ENCODE results near the gene STYXL2. TPM values are rescaled to one million over a fixed set of nuclear protein-coding genes. Genes with fewer than 3 reads are reported as not detected.

Gene STYXL2
- total and polyA plus RNA-seq, 2 experiments from 2014 or later, result 0.17 to 0.40 TPM

DNA sequence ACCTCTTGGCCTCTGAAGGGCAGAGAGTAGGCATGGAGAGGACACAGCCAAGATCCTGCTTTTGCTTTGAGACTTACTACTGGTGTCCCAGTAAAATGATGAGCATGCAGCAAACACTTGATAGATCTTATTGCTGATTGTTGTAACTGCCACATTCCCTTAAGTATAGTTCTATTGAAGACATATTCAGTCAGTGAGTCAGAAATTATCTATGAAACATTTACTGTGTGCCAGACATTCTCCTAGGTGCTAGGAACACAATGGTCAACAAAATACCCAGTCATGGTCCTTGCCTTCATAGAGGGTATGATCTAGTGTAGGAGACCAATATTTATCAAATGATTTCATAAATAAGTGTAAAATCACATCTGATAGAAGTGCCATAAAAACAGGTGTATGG, 13.6 kb downstream of the STYXL2 start (continued):
- TF ChIP-seq, protein P1, sequence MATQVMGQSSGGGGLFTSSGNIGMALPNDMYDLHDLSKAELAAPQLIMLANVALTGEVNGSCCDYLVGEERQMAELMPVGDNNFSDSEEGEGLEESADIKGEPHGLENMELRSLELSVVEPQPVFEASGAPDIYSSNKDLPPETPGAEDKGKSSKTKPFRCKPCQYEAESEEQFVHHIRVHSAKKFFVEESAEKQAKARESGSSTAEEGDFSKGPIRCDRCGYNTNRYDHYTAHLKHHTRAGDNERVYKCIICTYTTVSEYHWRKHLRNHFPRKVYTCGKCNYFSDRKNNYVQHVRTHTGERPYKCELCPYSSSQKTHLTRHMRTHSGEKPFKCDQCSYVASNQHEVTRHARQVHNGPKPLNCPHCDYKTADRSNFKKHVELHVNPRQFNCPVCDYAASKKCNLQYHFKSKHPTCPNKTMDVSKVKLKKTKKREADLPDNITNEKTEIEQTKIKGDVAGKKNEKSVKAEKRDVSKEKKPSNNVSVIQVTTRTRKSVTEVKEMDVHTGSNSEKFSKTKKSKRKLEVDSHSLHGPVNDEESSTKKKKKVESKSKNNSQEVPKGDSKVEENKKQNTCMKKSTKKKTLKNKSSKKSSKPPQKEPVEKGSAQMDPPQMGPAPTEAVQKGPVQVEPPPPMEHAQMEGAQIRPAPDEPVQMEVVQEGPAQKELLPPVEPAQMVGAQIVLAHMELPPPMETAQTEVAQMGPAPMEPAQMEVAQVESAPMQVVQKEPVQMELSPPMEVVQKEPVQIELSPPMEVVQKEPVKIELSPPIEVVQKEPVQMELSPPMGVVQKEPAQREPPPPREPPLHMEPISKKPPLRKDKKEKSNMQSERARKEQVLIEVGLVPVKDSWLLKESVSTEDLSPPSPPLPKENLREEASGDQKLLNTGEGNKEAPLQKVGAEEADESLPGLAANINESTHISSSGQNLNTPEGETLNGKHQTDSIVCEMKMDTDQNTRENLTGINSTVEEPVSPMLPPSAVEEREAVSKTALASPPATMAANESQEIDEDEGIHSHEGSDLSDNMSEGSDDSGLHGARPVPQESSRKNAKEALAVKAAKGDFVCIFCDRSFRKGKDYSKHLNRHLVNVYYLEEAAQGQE (IDR thresholded peaks at IDR 0.05; ENCODE audit: unreplicated experiment), result no peak
- TF ChIP-seq POLR2AphosphoS5 (IDR thresholded peaks at IDR 0.05; ENCODE audit: low read depth), result no peak

DNA sequence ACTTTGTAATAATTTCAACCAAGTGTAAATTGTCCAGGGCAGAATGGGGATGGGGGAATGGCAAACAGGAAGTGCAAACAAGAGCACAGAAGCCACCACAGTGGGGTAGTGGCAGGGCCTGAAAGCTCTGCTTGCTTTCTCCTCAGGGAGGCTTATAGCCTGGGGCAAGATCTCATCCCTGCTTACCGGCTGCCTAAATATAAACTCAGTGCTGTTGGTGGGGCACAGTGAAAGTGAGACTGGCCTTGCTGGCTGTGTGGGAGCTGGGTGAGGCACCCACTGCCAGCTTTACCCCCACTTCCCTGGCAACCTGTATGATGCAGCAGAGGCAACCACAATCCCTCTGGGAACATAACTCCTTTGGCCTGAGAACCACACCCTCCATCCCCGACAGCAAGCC, 15.2 kb downstream of the STYXL2 start:
- H3K27me3 ChIP-seq (ENCODE audit: insufficient read depth), result no peaks in the 10 kb centered on the region
- no peak overlapping the region for H3K4me2 ChIP-seq
- no peaks in the 10 kb centered on the region for H4K20me1 ChIP-seq (replicated peaks; ENCODE audit: insufficient read depth)
- H3K79me2 ChIP-seq (replicated peaks; ENCODE audit: insufficient read depth), result no peaks in the 10 kb centered on the region
- Mint-ChIP-seq H3K27me3 (ENCODE audit: insufficient read depth, low read depth, poor library complexity) (peaks cover 7% of the 10 kb centered on the region), H3K27ac (no peak overlapping the region), H3K36me3 (ENCODE audit: low read depth) (no peaks in the 10 kb centered on the region), H3K4me3 (no peak overlapping the region), H3K4me1 (peaks cover 30% of the 10 kb centered on the region), H3K9me3 (no peaks in the 10 kb centered on the region; the same call in 2 of the 3 replicates)
- ATAC-seq (peak; percentile 35; the same call in 2 of the 3 replicates), DNase-seq (ENCODE audit: low spot score) (no peak)
- no peak overlapping the region for H3K27ac ChIP-seq (ENCODE audit: low read depth)
- peak overlapping the region; percentile 72; the same call in 1 of the 2 replicates for H2AFZ ChIP-seq
- H3K4me3 ChIP-seq, result no peak overlapping the region
- H3F3A ChIP-seq (replicated peaks; ENCODE audit: low read depth), result no peaks in the 10 kb centered on the region
- H3K9me2 ChIP-seq (ENCODE audit: insufficient read depth), result peaks cover 18% of the 10 kb centered on the region; the same call in 1 of the 2 replicates
- peaks cover 16% of the 10 kb centered on the region for H3K4me1 ChIP-seq (ENCODE audit: insufficient read depth)
- H3K36me3 ChIP-seq (ENCODE audit: insufficient read depth), result 0 out of 2 replicates have a peak, but pooled peaks cover 2% of the 10 kb centered on the region
- TF ChIP-seq STAT1 (IDR thresholded peaks at IDR 0.05; ENCODE audit: unreplicated experiment), result no peak
- TF ChIP-seq, protein P2, sequence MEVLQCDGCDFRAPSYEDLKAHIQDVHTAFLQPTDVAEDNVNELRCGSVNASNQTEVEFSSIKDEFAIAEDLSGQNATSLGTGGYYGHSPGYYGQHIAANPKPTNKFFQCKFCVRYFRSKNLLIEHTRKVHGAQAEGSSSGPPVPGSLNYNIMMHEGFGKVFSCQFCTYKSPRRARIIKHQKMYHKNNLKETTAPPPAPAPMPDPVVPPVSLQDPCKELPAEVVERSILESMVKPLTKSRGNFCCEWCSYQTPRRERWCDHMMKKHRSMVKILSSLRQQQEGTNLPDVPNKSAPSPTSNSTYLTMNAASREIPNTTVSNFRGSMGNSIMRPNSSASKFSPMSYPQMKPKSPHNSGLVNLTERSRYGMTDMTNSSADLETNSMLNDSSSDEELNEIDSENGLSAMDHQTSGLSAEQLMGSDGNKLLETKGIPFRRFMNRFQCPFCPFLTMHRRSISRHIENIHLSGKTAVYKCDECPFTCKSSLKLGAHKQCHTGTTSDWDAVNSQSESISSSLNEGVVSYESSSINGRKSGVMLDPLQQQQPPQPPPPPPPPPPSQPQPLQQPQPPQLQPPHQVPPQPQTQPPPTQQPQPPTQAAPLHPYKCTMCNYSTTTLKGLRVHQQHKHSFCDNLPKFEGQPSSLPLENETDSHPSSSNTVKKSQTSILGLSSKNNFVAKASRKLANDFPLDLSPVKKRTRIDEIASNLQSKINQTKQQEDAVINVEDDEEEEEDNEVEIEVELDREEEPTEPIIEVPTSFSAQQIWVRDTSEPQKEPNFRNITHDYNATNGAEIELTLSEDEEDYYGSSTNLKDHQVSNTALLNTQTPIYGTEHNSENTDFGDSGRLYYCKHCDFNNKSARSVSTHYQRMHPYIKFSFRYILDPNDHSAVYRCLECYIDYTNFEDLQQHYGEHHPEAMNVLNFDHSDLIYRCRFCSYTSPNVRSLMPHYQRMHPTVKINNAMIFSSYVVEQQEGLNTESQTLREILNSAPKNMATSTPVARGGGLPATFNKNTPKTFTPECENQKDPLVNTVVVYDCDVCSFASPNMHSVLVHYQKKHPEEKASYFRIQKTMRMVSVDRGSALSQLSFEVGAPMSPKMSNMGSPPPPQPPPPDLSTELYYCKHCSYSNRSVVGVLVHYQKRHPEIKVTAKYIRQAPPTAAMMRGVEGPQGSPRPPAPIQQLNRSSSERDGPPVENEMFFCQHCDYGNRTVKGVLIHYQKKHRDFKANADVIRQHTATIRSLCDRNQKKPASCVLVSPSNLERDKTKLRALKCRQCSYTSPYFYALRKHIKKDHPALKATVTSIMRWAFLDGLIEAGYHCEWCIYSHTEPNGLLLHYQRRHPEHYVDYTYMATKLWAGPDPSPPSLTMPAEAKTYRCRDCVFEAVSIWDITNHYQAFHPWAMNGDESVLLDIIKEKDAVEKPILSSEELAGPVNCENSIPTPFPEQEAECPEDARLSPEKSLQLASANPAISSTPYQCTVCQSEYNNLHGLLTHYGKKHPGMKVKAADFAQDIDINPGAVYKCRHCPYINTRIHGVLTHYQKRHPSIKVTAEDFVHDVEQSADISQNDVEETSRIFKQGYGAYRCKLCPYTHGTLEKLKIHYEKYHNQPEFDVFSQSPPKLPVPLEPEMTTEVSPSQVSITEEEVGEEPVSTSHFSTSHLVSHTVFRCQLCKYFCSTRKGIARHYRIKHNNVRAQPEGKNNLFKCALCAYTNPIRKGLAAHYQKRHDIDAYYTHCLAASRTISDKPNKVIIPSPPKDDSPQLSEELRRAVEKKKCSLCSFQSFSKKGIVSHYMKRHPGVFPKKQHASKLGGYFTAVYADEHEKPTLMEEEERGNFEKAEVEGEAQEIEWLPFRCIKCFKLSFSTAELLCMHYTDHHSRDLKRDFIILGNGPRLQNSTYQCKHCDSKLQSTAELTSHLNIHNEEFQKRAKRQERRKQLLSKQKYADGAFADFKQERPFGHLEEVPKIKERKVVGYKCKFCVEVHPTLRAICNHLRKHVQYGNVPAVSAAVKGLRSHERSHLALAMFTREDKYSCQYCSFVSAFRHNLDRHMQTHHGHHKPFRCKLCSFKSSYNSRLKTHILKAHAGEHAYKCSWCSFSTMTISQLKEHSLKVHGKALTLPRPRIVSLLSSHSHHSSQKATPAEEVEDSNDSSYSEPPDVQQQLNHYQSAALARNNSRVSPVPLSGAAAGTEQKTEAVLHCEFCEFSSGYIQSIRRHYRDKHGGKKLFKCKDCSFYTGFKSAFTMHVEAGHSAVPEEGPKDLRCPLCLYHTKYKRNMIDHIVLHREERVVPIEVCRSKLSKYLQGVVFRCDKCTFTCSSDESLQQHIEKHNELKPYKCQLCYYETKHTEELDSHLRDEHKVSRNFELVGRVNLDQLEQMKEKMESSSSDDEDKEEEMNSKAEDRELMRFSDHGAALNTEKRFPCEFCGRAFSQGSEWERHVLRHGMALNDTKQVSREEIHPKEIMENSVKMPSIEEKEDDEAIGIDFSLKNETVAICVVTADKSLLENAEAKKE (CRISPR knock-in tag; IDR thresholded peaks at IDR 0.05), result no peak
- no peak for TF ChIP-seq ZNF114 (CRISPR knock-in tag; IDR thresholded peaks at IDR 0.05)
- TF ChIP-seq, protein P3, sequence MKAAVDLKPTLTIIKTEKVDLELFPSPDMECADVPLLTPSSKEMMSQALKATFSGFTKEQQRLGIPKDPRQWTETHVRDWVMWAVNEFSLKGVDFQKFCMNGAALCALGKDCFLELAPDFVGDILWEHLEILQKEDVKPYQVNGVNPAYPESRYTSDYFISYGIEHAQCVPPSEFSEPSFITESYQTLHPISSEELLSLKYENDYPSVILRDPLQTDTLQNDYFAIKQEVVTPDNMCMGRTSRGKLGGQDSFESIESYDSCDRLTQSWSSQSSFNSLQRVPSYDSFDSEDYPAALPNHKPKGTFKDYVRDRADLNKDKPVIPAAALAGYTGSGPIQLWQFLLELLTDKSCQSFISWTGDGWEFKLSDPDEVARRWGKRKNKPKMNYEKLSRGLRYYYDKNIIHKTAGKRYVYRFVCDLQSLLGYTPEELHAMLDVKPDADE (IDR thresholded peaks at IDR 0.05), result no peak
- TF ChIP-seq EZH2 (IDR thresholded peaks at IDR 0.05; ENCODE audit: low read depth, unreplicated experiment), result no peak
- TF ChIP-seq CREB1 (CRISPR knock-in tag; IDR thresholded peaks at IDR 0.05; ENCODE audit: low read depth), result no peak
- no peak for TF ChIP-seq POLR2AphosphoS5 (IDR thresholded peaks at IDR 0.05; ENCODE audit: low read depth)
- TF ChIP-seq NANOG (IDR thresholded peaks at IDR 0.05; ENCODE audit: borderline replicate concordance), result no peak
- TF ChIP-seq ZNF331 (CRISPR knock-in tag; IDR thresholded peaks at IDR 0.05; ENCODE audit: low read depth), result no peak
- TF ChIP-seq, protein P1 (IDR thresholded peaks at IDR 0.05; ENCODE audit: unreplicated experiment), result no peak
- TF ChIP-seq JUNB (IDR thresholded peaks at IDR 0.05; ENCODE audit: unreplicated experiment), result no peak
